ENCODE results near the gene MAP4K5. TPM values are rescaled to one million over a fixed set of nuclear protein-coding genes. Genes with fewer than 3 reads are reported as not detected.

MAP4K5 gene
- total and polyA plus RNA-seq, 3 donors from 2014 or later: 15.2 to 67.0 (median 60.4) TPM

DNA sequence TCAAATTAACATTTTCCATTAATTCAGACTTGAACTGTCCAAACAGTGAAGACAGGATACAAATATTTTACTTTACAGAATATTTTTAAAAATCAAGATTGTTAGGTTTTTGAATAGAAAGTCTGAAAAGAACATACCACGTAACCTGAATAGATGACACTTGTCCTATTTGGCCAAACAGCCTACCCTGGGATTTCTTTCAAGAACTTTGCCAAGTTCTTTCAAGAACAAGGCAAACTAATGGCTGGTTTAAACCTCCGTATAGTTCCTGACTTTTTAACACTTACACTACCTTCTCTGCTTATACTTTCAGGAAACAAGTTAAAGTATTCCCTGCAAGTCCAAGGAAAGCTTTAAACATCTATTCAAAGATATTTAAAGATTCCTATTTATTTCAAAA is 35.0 kb downstream of the MAP4K5 start:
- 50 to 62% methylated on average over 2 of the region's 2 CpGs for WGBS, 2 donors
- Histone ChIP-seq H3K36me3 (ENCODE audit: low read depth, missing control alignments) (no peaks in the 10 kb centered on the region), H3K4me3 (no peak overlapping the region), H3K27ac (no peak overlapping the region), H3K27me3 (no peaks in the 10 kb centered on the region), H3K4me1 (no peaks in the 10 kb centered on the region), H3K9me3 (no peaks in the 10 kb centered on the region)
- TF ChIP-seq, protein P1, sequence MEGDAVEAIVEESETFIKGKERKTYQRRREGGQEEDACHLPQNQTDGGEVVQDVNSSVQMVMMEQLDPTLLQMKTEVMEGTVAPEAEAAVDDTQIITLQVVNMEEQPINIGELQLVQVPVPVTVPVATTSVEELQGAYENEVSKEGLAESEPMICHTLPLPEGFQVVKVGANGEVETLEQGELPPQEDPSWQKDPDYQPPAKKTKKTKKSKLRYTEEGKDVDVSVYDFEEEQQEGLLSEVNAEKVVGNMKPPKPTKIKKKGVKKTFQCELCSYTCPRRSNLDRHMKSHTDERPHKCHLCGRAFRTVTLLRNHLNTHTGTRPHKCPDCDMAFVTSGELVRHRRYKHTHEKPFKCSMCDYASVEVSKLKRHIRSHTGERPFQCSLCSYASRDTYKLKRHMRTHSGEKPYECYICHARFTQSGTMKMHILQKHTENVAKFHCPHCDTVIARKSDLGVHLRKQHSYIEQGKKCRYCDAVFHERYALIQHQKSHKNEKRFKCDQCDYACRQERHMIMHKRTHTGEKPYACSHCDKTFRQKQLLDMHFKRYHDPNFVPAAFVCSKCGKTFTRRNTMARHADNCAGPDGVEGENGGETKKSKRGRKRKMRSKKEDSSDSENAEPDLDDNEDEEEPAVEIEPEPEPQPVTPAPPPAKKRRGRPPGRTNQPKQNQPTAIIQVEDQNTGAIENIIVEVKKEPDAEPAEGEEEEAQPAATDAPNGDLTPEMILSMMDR (IDR thresholded peaks at IDR 0.05): no peak
- TF ChIP-seq POLR2A (IDR thresholded peaks at IDR 0.05): no peak
- intact Hi-C loops (cut with DNase I; ENCODE audit: low total_unique reads): no loop called here
- no peak for DNase-seq

DNA sequence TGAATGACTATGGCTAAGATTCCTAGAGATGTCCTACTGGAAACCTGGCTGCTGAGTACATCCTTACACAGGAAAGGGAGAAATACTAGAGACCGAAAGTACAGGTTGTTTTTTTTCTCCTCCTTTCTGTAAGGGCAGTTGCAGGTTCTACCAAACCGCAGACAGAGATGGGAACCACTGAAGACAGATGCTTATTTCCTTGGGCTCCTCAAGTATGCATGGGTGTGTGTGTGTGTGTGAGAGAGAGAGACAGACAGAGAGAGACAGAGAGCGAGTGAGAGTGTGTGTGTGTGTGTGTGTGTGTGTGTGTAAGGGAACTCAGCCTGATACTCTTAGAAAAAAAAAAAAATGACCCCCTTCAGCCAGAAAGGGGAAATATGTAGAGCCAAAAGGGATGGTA is 42.5 kb downstream of the MAP4K5 start:
- DNase-seq: no peak
- TF ChIP-seq POLR2A (IDR thresholded peaks at IDR 0.05): no peak
- TF ChIP-seq, protein P1 (IDR thresholded peaks at IDR 0.05): no peak
- no peaks in the 10 kb centered on the region for H3K4me1 ChIP-seq
- H3K36me3 ChIP-seq (ENCODE audit: low read depth, missing control alignments): no peaks in the 10 kb centered on the region
- no peaks in the 10 kb centered on the region for H3K27me3 ChIP-seq
- WGBS, 2 donors: 79 to 92% methylated on average over 3 of the region's 3 CpGs
- no peak overlapping the region for H3K27ac ChIP-seq
- no peaks in the 10 kb centered on the region for H3K9me3 ChIP-seq
- no peak overlapping the region for H3K4me3 ChIP-seq
- intact Hi-C loops (cut with DNase I; ENCODE audit: low total_unique reads): no loop called here

DNA sequence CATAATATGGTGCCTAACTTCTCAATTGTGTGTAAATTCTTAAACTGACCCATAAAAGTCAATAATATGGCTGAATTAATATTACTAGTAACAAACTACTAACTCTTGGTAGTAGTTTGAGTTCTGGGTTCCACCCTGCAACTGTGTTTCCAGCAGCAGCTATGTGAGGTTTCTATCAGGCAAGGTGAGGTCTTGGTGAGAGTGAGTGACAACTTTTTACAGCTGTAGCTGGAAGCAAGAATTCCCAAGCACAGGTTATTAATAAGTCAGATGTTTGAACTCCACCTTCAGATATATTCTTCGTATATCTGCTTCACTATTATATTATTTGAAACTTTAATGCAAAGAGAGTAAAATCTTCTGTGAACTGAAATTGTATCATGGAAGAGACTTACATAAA is 43.8 kb downstream of the MAP4K5 start:
- Histone ChIP-seq H3K9me3 (no peaks in the 10 kb centered on the region), H3K27me3 (no peaks in the 10 kb centered on the region), H3K4me1 (no peaks in the 10 kb centered on the region), H3K4me3 (no peak overlapping the region), H3K27ac (no peak overlapping the region), H3K36me3 (ENCODE audit: low read depth, missing control alignments) (no peaks in the 10 kb centered on the region)
- intact Hi-C loops (cut with DNase I; ENCODE audit: low total_unique reads): no loop called here
- WGBS, 2 donors: 97 to 98% methylated on average over 1 of the region's 1 CpG
- no peak for TF ChIP-seq POLR2A (IDR thresholded peaks at IDR 0.05)
- TF ChIP-seq, protein P1 (IDR thresholded peaks at IDR 0.05): no peak
- no peak for DNase-seq

DNA sequence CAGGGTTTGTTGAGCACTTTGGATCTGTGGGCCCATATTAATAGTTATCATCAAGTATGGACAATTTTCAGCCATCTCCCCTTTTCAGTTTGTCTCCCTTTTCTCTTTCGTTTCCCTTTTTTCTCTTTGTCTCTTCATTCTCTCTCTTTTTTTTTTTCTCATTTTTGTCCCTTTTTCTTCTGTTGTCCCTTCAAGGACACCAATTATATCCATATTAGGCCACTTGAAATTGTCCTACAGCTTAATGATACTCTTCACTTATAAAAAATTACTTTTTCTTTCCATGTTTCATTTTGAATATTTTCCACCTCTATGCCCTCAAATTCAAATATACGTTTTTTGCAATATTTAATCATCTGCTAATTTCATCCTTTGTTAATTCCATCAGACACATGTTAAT is 53.3 kb downstream of the MAP4K5 start:
- TF ChIP-seq POLR2A (IDR thresholded peaks at IDR 0.05): no peak
- TF ChIP-seq, protein P1 (IDR thresholded peaks at IDR 0.05): no peak
- H3K27me3 ChIP-seq: no peaks in the 10 kb centered on the region

DNA sequence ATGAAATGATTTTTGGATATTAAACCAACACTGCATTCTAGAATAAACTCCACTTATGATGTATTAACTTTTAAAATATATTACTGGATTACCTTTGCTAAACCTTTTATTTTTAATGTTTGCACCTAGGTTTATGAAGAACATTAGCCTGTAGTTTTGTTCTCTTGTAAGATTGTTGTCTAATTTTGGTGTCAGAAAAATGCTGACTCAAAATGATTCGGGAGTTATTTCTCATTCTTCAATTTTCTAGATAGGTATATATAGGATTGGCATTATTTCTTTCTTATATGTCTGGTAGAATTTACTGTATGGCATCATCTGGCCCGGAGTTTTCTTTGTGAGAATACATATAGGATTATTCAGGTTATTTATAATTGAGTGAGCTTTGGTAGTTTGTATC is 54.6 kb downstream of the MAP4K5 start:
- TF ChIP-seq POLR2A (IDR thresholded peaks at IDR 0.05): no peak
- TF ChIP-seq, protein P1 (IDR thresholded peaks at IDR 0.05): no peak
- 90 to 94% methylated on average over 2 of the region's 2 CpGs for whole genome bisulfite sequencing, 2 donors
- DNase-seq: no peak
- no peaks in the 10 kb centered on the region for H3K36me3 ChIP-seq (ENCODE audit: low read depth, missing control alignments)
- no peak overlapping the region for H3K4me3 ChIP-seq
- H3K4me1 ChIP-seq: no peaks in the 10 kb centered on the region
- H3K27ac ChIP-seq: no peak overlapping the region
- intact Hi-C loops (cut with DNase I; ENCODE audit: low total_unique reads): no loop called here
- no peaks in the 10 kb centered on the region for H3K9me3 ChIP-seq
- H3K27me3 ChIP-seq: no peaks in the 10 kb centered on the region

More for the DNA sequence above, 53.3 kb downstream of the MAP4K5 start:
- WGBS, 2 donors: 88 to 93% methylated on average over 2 of the region's 2 CpGs
- intact Hi-C loops (cut with DNase I; ENCODE audit: low total_unique reads): no loop called here
- no peak for DNase-seq
- H3K4me3 ChIP-seq: no peak overlapping the region
- no peaks in the 10 kb centered on the region for H3K9me3 ChIP-seq
- H3K36me3 ChIP-seq (ENCODE audit: low read depth, missing control alignments): no peaks in the 10 kb centered on the region
- no peaks in the 10 kb centered on the region for H3K4me1 ChIP-seq
- H3K27ac ChIP-seq: no peak overlapping the region
